HG02970 (cell line): ENCODE measurements around the gene ACBD5.
A peak's percentile ranks its signal among the peaks of the same experiment; 100 is the strongest.
"Not testable (repeated sequence)": the region's sequence is repeated elsewhere in the genome, so short reads cannot be mapped to it uniquely, and the experiment has no call there.

Experiments used
- ATAC-seq: cut with Tn5 transposase; IDR thresholded peaks from one replicate; pipeline ENCODE4 v1.9.1; 2021; ENCODE audit warnings: mild to moderate bottlenecking, moderate library complexity, moderate number of reproducible peaks; ENCODE audit not compliant: unreplicated experiment, low FRiP score

Gene ACBD5

GRCh38 chr10:27241652-27242472 lies 1.3 kb upstream of the ACBD5 start:
- peak; percentile 67 for ATAC-seq

- ATAC-seq = peak; percentile 9
These were observed 534 bp upstream of the ACBD5 start for GRCh38 chr10:27241010-27241651.

- not testable (repeated sequence) for ATAC-seq
These were observed 3.1 kb downstream of the ACBD5 start for GRCh38 chr10:27237531-27237930.

- not testable (repeated sequence) for ATAC-seq
These were observed 3.9 kb downstream of the ACBD5 start for GRCh38 chr10:27236589-27237128.

- no peak for ATAC-seq
These were observed 4.9 kb downstream of the ACBD5 start for GRCh38 chr10:27235706-27236105.

- ATAC-seq = no peak
These were observed 10.6 kb downstream of the ACBD5 start for GRCh38 chr10:27230022-27230421.

GRCh38 chr10:27225642-27226257 lies 14.8 kb downstream of the ACBD5 start:
- ATAC-seq = no peak

- no peak for ATAC-seq
These were observed 15.5 kb downstream of the ACBD5 start for GRCh38 chr10:27225011-27225590.

- no peak for ATAC-seq
These were observed 16.6 kb downstream of the ACBD5 start for GRCh38 chr10:27223964-27224363.

- no peak for ATAC-seq
These were observed 33.2 kb downstream of the ACBD5 start for GRCh38 chr10:27207350-27207749.

- no peak for ATAC-seq
These were observed 36.8 kb downstream of the ACBD5 start for GRCh38 chr10:27203806-27204205.

- no peak for ATAC-seq
These were observed 42.5 kb downstream of the ACBD5 start for GRCh38 chr10:27197980-27198620.

GRCh38 chr10:27192284-27192683 lies 48.3 kb downstream of the ACBD5 start:
- no peak for ATAC-seq

- ATAC-seq = no peak
These were observed 50.1 kb downstream of the ACBD5 start for GRCh38 chr10:27190508-27190907.

GRCh38 chr10:27188897-27189296 lies 51.7 kb downstream of the ACBD5 start:
- ATAC-seq = no peak

- no peak for ATAC-seq
These were observed 52.3 kb downstream of the ACBD5 start for GRCh38 chr10:27188259-27188658.

GRCh38 chr10:27169849-27170248 lies 70.7 kb downstream of the ACBD5 start:
- ATAC-seq = no peak

- ATAC-seq = no peak
These were observed 82.2 kb downstream of the ACBD5 start for GRCh38 chr10:27158421-27158820.

GRCh38 chr10:27157150-27157549 lies 83.4 kb downstream of the ACBD5 start:
- no peak for ATAC-seq

GRCh38 chr10:27156566-27156965 lies 84.0 kb downstream of the ACBD5 start:
- ATAC-seq = not testable (repeated sequence)
